Natural killer cell treated with Interleukin-12 subunit alpha and Interleukin-12 subunit beta and Interleukin-15 and Interleukin-18, amount 100 ng/mL, for 72 hours (primary cell): ENCODE data around the gene NWD2. TPM values are rescaled to one million over a fixed set of nuclear protein-coding genes. Genes with fewer than 3 reads are reported as not detected.

Source experiments
- ATAC-seq, 2 donors: fragments of 150-1000 bp; cut with Tn5 transposase in 1 of 2; sonication (Bioruptor Pico), chemical (Tn5 transposase) in 1 of 2; 2 replicates each; pipeline ENCODE4 v1.10.0; 2021
- DNase-seq: peaks from one replicate; pipeline ENCODE4 v3.0.0; 2022; ENCODE audit warnings: low spot score
- H3K27ac Mint-ChIP-seq, 2 donors: 1 replicate in 1 of 2; 2 replicates in 1 of 2; pipeline ENCODE4 v1.8.0; 2022; ENCODE audit warnings: mixed read lengths in 2 of 2, mild to moderate bottlenecking in 1 of 2, moderate library complexity in 1 of 2
- H3K27me3 Mint-ChIP-seq, 2 donors: 1 replicate in 1 of 2; 2 replicates in 1 of 2; pipeline ENCODE4 v1.8.0; 2022; ENCODE audit warnings: mixed read lengths in 2 of 2
- H3K36me3 Mint-ChIP-seq: one replicate; pipeline ENCODE4 v1.8.0; 2022; ENCODE audit warnings: mixed read lengths
- H3K4me1 Mint-ChIP-seq, 2 donors: 1 replicate in 1 of 2; 2 replicates in 1 of 2; pipeline ENCODE4 v1.8.0; 2022; ENCODE audit warnings: low read depth in 2 of 2, mixed read lengths in 2 of 2, mild to moderate bottlenecking in 1 of 2
- H3K4me3 Mint-ChIP-seq: one replicate; pipeline ENCODE4 v1.8.0; 2022; ENCODE audit warnings: mixed read lengths
- H3K9me3 Mint-ChIP-seq: 2 replicates; pipeline ENCODE4 v1.8.0; 2022; ENCODE audit warnings: mixed read lengths
- total RNA-seq, 2 donors: library from RNA; stranded (reverse); gene quantifications; one replicate each; pipeline ENCODE4 v1.2.3, GENCODE V29; 2022

Gene NWD2
- total RNA-seq, 2 donors from 2014 or later, result not detected

- Mint-ChIP-seq H3K27me3 (peaks cover 10 to 22% of the 10 kb centered on the region in 2 donors), H3K27ac (no peak overlapping the region), H3K36me3 (no peaks in the 10 kb centered on the region), H3K4me1 (no peaks in the 10 kb centered on the region), H3K4me3 (no peak overlapping the region), H3K9me3 (peaks cover 3% of the 10 kb centered on the region)
- DNase-seq (no peak), ATAC-seq (no peak)
These were observed 220.0 kb downstream of the NWD2 start for GRCh38 chr4:37464373-37465128.

GRCh38 chr4:37465296-37465695 is 220.8 kb downstream of the NWD2 start:
- H3K9me3 Mint-ChIP-seq, result no peaks in the 10 kb centered on the region
- no peaks in the 10 kb centered on the region for H3K36me3 Mint-ChIP-seq
- no peak overlapping the region for H3K27ac Mint-ChIP-seq
- H3K27me3 Mint-ChIP-seq, result peaks cover 10 to 15% of the 10 kb centered on the region in 2 donors
- no peak overlapping the region for H3K4me3 Mint-ChIP-seq
- ATAC-seq (no peak), DNase-seq (no peak)
- H3K4me1 Mint-ChIP-seq, result no peaks in the 10 kb centered on the region

DNA sequence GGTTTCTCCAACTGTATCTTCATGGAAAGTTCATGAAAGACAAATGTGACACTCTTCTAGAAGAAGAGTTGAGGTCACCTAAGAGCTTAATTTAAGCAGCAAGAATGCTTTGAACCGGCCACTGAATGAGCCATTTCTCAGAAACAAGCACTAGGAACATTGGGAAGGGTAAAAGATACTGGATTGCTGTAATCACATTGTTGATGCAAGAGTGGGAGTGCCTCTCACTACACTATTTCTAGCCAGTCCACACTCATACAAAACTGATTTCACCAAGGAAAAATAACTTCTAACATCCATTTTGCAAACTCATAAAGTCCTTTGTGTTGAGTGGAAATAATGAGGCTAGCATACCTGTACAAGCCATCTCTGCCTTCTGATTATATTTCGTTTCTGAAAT is 221.3 kb downstream of the NWD2 start:
- ATAC-seq, result no peak
- H3K27ac Mint-ChIP-seq, result no peak overlapping the region

DNA sequence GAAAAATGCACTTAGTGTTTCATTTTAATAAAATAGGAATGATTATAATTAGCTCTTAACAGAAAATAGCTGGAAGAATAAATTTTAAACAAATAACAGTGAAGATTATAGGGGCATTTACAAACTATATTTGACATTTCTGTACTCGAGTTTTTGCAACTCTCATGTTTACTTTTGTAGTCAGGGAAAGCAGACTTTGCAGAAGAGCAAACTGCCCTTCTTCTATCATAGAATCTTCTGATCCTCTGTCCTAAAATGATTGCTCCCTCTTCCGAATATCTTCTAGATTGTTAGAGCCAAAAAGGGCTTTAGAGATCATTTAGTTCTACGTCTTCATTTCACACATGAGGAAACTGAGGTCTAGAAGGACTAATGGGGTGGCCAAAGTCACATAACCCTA is 222.7 kb downstream of the NWD2 start:
- no peak for ATAC-seq
- H3K36me3 Mint-ChIP-seq, result no peaks in the 10 kb centered on the region
- no peaks in the 10 kb centered on the region for H3K9me3 Mint-ChIP-seq
- H3K27ac Mint-ChIP-seq, result no peak overlapping the region
- peaks cover under 1 to 6% of the 10 kb centered on the region in 2 donors for H3K27me3 Mint-ChIP-seq
- H3K4me3 Mint-ChIP-seq, result no peak overlapping the region
- H3K4me1 Mint-ChIP-seq, result no peaks in the 10 kb centered on the region
- no peak for DNase-seq

More for the DNA sequence above, 221.3 kb downstream of the NWD2 start:
- Mint-ChIP-seq H3K27me3 (peaks cover 8 to 11% of the 10 kb centered on the region in 2 donors), H3K4me3 (no peak overlapping the region), H3K36me3 (no peaks in the 10 kb centered on the region), H3K9me3 (no peaks in the 10 kb centered on the region), H3K4me1 (no peaks in the 10 kb centered on the region)
- DNase-seq, result no peak

GRCh38 chr4:37467824-37468223 is 223.3 kb downstream of the NWD2 start:
- no peak for ATAC-seq

GRCh38 chr4:37469286-37469685 is 224.7 kb downstream of the NWD2 start:
- Mint-ChIP-seq H3K4me1 (no peaks in the 10 kb centered on the region), H3K36me3 (no peaks in the 10 kb centered on the region), H3K9me3 (no peaks in the 10 kb centered on the region), H3K27ac (no peak overlapping the region), H3K27me3 (peaks cover 15 to 18% of the 10 kb centered on the region in 2 donors), H3K4me3 (no peak overlapping the region)
- no peak for ATAC-seq
- DNase-seq, result no peak

More at GRCh38 chr4:37467824-37468223, 223.3 kb downstream of the NWD2 start:
- DNase-seq, result no peak
- Mint-ChIP-seq H3K36me3 (no peaks in the 10 kb centered on the region), H3K27me3 (peaks cover 6 to 10% of the 10 kb centered on the region in 2 donors), H3K9me3 (no peaks in the 10 kb centered on the region), H3K4me1 (no peaks in the 10 kb centered on the region), H3K4me3 (no peak overlapping the region), H3K27ac (no peak overlapping the region)

DNA sequence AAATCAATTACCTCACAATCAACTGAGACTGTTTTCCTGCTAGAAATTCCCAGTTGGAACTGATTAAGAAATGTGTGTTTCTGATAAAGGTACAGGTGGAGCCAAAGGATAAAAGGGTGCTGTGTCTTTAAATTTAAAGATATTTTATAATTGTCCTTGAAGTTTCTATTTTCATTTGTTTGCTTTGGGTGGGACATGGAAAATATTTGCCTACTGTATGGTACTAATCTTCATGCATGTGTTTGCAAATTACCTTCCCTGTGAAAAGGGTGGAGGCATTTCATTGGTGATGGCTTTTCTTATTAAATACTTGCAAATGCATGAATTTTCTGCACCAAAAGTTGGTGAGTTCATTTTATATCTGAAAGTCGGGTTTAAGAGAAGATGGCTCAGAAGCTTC is 225.7 kb downstream of the NWD2 start:
- H3K9me3 Mint-ChIP-seq, result no peaks in the 10 kb centered on the region
- no peak overlapping the region for H3K27ac Mint-ChIP-seq
- no peak overlapping the region for H3K4me3 Mint-ChIP-seq
- no peak for DNase-seq
- no peaks in the 10 kb centered on the region for H3K4me1 Mint-ChIP-seq
- H3K36me3 Mint-ChIP-seq, result no peaks in the 10 kb centered on the region
- no peak for ATAC-seq
- H3K27me3 Mint-ChIP-seq, result peaks cover 15 to 18% of the 10 kb centered on the region in 2 donors

GRCh38 chr4:37471093-37471492 is 226.6 kb downstream of the NWD2 start:
- no peaks in the 10 kb centered on the region for H3K4me1 Mint-ChIP-seq
- no peak overlapping the region for H3K27ac Mint-ChIP-seq
- DNase-seq, result no peak
- no peak for ATAC-seq
- peaks cover 15 to 20% of the 10 kb centered on the region in 2 donors for H3K27me3 Mint-ChIP-seq
- H3K4me3 Mint-ChIP-seq, result no peak overlapping the region
- H3K36me3 Mint-ChIP-seq, result no peaks in the 10 kb centered on the region
- H3K9me3 Mint-ChIP-seq, result no peaks in the 10 kb centered on the region

DNA sequence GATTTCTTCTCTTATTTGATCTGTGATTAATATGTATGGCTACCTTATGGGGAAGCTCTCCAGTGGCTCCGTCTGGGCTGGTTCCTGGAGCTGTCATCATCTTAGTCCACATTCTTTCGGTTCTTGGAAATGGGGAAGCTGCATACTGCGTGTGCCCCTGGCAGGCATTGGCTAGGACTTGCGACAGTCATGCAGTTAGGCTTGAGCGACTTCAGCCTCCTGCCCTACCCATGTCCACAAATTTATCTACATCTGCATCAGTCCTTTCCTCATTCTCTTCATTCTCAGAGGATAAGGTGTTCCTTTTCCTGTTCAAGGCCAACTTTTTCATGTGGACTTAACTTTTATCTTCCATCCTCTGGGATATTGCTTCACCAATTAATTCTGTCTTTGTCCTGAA is 227.4 kb downstream of the NWD2 start:
- no peak overlapping the region for H3K27ac Mint-ChIP-seq
- DNase-seq (no peak), ATAC-seq (no peak)
- H3K4me1 Mint-ChIP-seq, result no peaks in the 10 kb centered on the region
- peaks cover 16 to 27% of the 10 kb centered on the region in 2 donors for H3K27me3 Mint-ChIP-seq
- no peaks in the 10 kb centered on the region for H3K9me3 Mint-ChIP-seq
- H3K36me3 Mint-ChIP-seq, result no peaks in the 10 kb centered on the region
- no peak overlapping the region for H3K4me3 Mint-ChIP-seq

- no peaks in the 10 kb centered on the region for H3K4me1 Mint-ChIP-seq
- no peak for ATAC-seq
- H3K4me3 Mint-ChIP-seq, result no peak overlapping the region
- H3K36me3 Mint-ChIP-seq, result no peaks in the 10 kb centered on the region
- no peak overlapping the region for H3K27ac Mint-ChIP-seq
- DNase-seq, result no peak
- no peaks in the 10 kb centered on the region for H3K9me3 Mint-ChIP-seq
- H3K27me3 Mint-ChIP-seq, result peaks cover 21 to 42% of the 10 kb centered on the region in 2 donors
These were observed 229.3 kb downstream of the NWD2 start for GRCh38 chr4:37473807-37474206.

- H3K27me3 Mint-ChIP-seq, result peaks cover 29 to 55% of the 10 kb centered on the region in 2 donors
- no peaks in the 10 kb centered on the region for H3K36me3 Mint-ChIP-seq
These were observed 230.5 kb downstream of the NWD2 start for GRCh38 chr4:37475087-37475486.

GRCh38 chr4:37475776-37476175 is 231.2 kb downstream of the NWD2 start:
- DNase-seq (no peak), ATAC-seq (no peak)
- no peak overlapping the region for H3K4me3 Mint-ChIP-seq
- H3K27ac Mint-ChIP-seq, result no peak overlapping the region
- no peaks in the 10 kb centered on the region for H3K9me3 Mint-ChIP-seq
- H3K36me3 Mint-ChIP-seq, result no peaks in the 10 kb centered on the region
- no peaks in the 10 kb centered on the region for H3K4me1 Mint-ChIP-seq
- H3K27me3 Mint-ChIP-seq, result peaks cover 32 to 57% of the 10 kb centered on the region in 2 donors

More at GRCh38 chr4:37475087-37475486, 230.5 kb downstream of the NWD2 start:
- Mint-ChIP-seq H3K9me3 (no peaks in the 10 kb centered on the region), H3K27ac (no peak overlapping the region), H3K4me3 (no peak overlapping the region), H3K4me1 (no peaks in the 10 kb centered on the region)
- ATAC-seq (no peak), DNase-seq (no peak)

- no peaks in the 10 kb centered on the region for H3K9me3 Mint-ChIP-seq
- H3K27ac Mint-ChIP-seq, result no peak overlapping the region
- no peaks in the 10 kb centered on the region for H3K36me3 Mint-ChIP-seq
- H3K27me3 Mint-ChIP-seq, result peaks cover 32 to 57% of the 10 kb centered on the region in 2 donors
- H3K4me3 Mint-ChIP-seq, result no peak overlapping the region
- H3K4me1 Mint-ChIP-seq, result no peaks in the 10 kb centered on the region
- DNase-seq, result no peak
- no peak for ATAC-seq
These were observed 231.7 kb downstream of the NWD2 start for GRCh38 chr4:37476256-37476655.

GRCh38 chr4:37476691-37477090 is 232.1 kb downstream of the NWD2 start:
- no peak overlapping the region for H3K27ac Mint-ChIP-seq
- no peaks in the 10 kb centered on the region for H3K36me3 Mint-ChIP-seq
- H3K27me3 Mint-ChIP-seq, result peaks cover 32 to 62% of the 10 kb centered on the region in 2 donors
- ATAC-seq, result no peak
- H3K4me3 Mint-ChIP-seq, result no peak overlapping the region
- no peaks in the 10 kb centered on the region for H3K9me3 Mint-ChIP-seq
- DNase-seq, result no peak
- no peaks in the 10 kb centered on the region for H3K4me1 Mint-ChIP-seq

- Mint-ChIP-seq H3K27ac (no peak overlapping the region), H3K9me3 (no peaks in the 10 kb centered on the region), H3K4me1 (no peaks in the 10 kb centered on the region), H3K4me3 (no peak overlapping the region), H3K36me3 (no peaks in the 10 kb centered on the region), H3K27me3 (peaks cover 31 to 65% of the 10 kb centered on the region in 2 donors)
- ATAC-seq (no peak), DNase-seq (no peak)
These were observed 232.6 kb downstream of the NWD2 start for GRCh38 chr4:37477126-37477525.
